ENCODE measurements around the gene SEC24D.

SEC24D gene

GRCh38 chr4:118753096-118753495 lies 82.8 kb downstream of the SEC24D start:
- Histone ChIP-seq H3K9ac (ENCODE audit: low read length) (no peak overlapping the region), H4K91ac (ENCODE audit: low read depth, low read length) (no peak overlapping the region), H3K79me1 (ENCODE audit: low read length) (peaks cover 5% of the 10 kb centered on the region), H3K36me3 (ENCODE audit: control insufficient read depth in 1 of 2, insufficient read depth in 2 of 2, low read length in 2 of 2) (peaks cover 6 to 13% of the 10 kb centered on the region in 2 experiments), H3K4me2 (ENCODE audit: low read length) (no peak overlapping the region), H3K9me3 (ENCODE audit: insufficient read depth, low read depth, low read length) (no peaks in the 10 kb centered on the region), H4K8ac (ENCODE audit: low read depth, low read length) (no peak overlapping the region), H3K79me2 (ENCODE audit: control insufficient read depth, insufficient read depth, low read length, poor library complexity) (no peaks in the 10 kb centered on the region), H2AFZ (ENCODE audit: insufficient read depth, low read length, poor library complexity) (no peak overlapping the region), H2BK120ac (ENCODE audit: insufficient read depth, low read length, poor library complexity) (no peak overlapping the region), H3K4me3 (ENCODE audit: low read depth, low read length) (no peak overlapping the region), H3K23ac (ENCODE audit: low read length) (no peak overlapping the region), H3K18ac (ENCODE audit: low read length) (no peak overlapping the region), H3K4ac (ENCODE audit: low read depth, low read length) (no peak overlapping the region), H4K12ac (ENCODE audit: low read depth, low read length) (no peak overlapping the region), H3K27me3 (ENCODE audit: insufficient read depth, low read length) (no peaks in the 10 kb centered on the region), H3K27ac (ENCODE audit: low read depth, low read length) (no peak overlapping the region), H2AK5ac (ENCODE audit: low read length) (no peak overlapping the region), H3K14ac (ENCODE audit: low read length) (no peak overlapping the region), H2BK12ac (ENCODE audit: low read length) (no peak overlapping the region), H3K4me1 (ENCODE audit: control insufficient read depth in 1 of 2, insufficient read depth in 2 of 2, low read length in 2 of 2) (peaks cover 2 to 9% of the 10 kb centered on the region in 2 experiments), H2BK5ac (ENCODE audit: low read depth, low read length, poor library complexity) (no peak overlapping the region)
- DNase-seq: no peak

- Histone ChIP-seq H3K4me2 (ENCODE audit: low read length) (no peak overlapping the region), H3K4ac (ENCODE audit: low read depth, low read length) (no peak overlapping the region), H3K79me1 (ENCODE audit: low read length) (peaks cover 5% of the 10 kb centered on the region), H3K27me3 (ENCODE audit: insufficient read depth, low read length) (no peaks in the 10 kb centered on the region), H3K14ac (ENCODE audit: low read length) (no peak overlapping the region), H4K8ac (ENCODE audit: low read depth, low read length) (no peak overlapping the region), H3K18ac (ENCODE audit: low read length) (no peak overlapping the region), H3K4me1 (ENCODE audit: control insufficient read depth in 1 of 2, insufficient read depth in 2 of 2, low read length in 2 of 2) (peaks cover 2 to 9% of the 10 kb centered on the region in 2 experiments), H2BK5ac (ENCODE audit: low read depth, low read length, poor library complexity) (no peak overlapping the region), H3K4me3 (ENCODE audit: low read depth, low read length) (no peak overlapping the region), H4K12ac (ENCODE audit: low read depth, low read length) (no peak overlapping the region), H3K23ac (ENCODE audit: low read length) (no peak overlapping the region), H3K79me2 (ENCODE audit: control insufficient read depth, insufficient read depth, low read length, poor library complexity) (no peaks in the 10 kb centered on the region), H2AK5ac (ENCODE audit: low read length) (no peak overlapping the region), H3K9ac (ENCODE audit: low read length) (no peak overlapping the region), H3K27ac (ENCODE audit: low read depth, low read length) (no peak overlapping the region), H3K9me3 (ENCODE audit: insufficient read depth, low read depth, low read length) (no peaks in the 10 kb centered on the region), H2BK120ac (ENCODE audit: insufficient read depth, low read length, poor library complexity) (no peak overlapping the region), H4K91ac (ENCODE audit: low read depth, low read length) (no peak overlapping the region), H3K36me3 (ENCODE audit: control insufficient read depth in 1 of 2, insufficient read depth in 2 of 2, low read length in 2 of 2) (peaks cover 8 to 16% of the 10 kb centered on the region in 2 experiments), H2AFZ (ENCODE audit: insufficient read depth, low read length, poor library complexity) (no peak overlapping the region), H2BK12ac (ENCODE audit: low read length) (no peak overlapping the region)
- DNase-seq: peak in 1 of 2 donors; percentile 55
- no CpG with 5 or more reads among the region's 2 CpGs for WGBS (ENCODE audit: extremely low coverage, insufficient coverage, insufficient read length)
These were observed 83.4 kb downstream of the SEC24D start for GRCh38 chr4:118752551-118752950.

- Histone ChIP-seq H3K27me3 (ENCODE audit: insufficient read depth, low read length) (no peaks in the 10 kb centered on the region), H3K4me3 (ENCODE audit: low read depth, low read length) (no peak overlapping the region), H3K9me3 (ENCODE audit: insufficient read depth, low read depth, low read length) (no peaks in the 10 kb centered on the region), H4K8ac (ENCODE audit: low read depth, low read length) (no peak overlapping the region), H3K4me1 (ENCODE audit: control insufficient read depth in 1 of 2, insufficient read depth in 2 of 2, low read length in 2 of 2) (peaks cover 2 to 7% of the 10 kb centered on the region in 2 experiments), H2BK5ac (ENCODE audit: low read depth, low read length, poor library complexity) (peak overlapping the region; percentile 76), H3K4me2 (ENCODE audit: low read length) (no peak overlapping the region), H2AK5ac (ENCODE audit: low read length) (no peak overlapping the region), H3K14ac (ENCODE audit: low read length) (no peak overlapping the region), H3K4ac (ENCODE audit: low read depth, low read length) (no peak overlapping the region), H3K79me2 (ENCODE audit: control insufficient read depth, insufficient read depth, low read length, poor library complexity) (no peaks in the 10 kb centered on the region), H2AFZ (ENCODE audit: insufficient read depth, low read length, poor library complexity) (no peak overlapping the region), H4K12ac (ENCODE audit: low read depth, low read length) (no peak overlapping the region), H3K9ac (ENCODE audit: low read length) (no peak overlapping the region), H2BK12ac (ENCODE audit: low read length) (peak overlapping the region; percentile 76), H2BK120ac (ENCODE audit: insufficient read depth, low read length, poor library complexity) (no peak overlapping the region), H3K79me1 (ENCODE audit: low read length) (peaks cover 3% of the 10 kb centered on the region), H3K36me3 (ENCODE audit: control insufficient read depth in 1 of 2, insufficient read depth in 2 of 2, low read length in 2 of 2) (peaks cover 11 to 16% of the 10 kb centered on the region in 2 experiments), H3K23ac (ENCODE audit: low read length) (no peak overlapping the region), H3K18ac (ENCODE audit: low read length) (peak overlapping the region; percentile 53), H4K91ac (ENCODE audit: low read depth, low read length) (peak overlapping the region; percentile 55), H3K27ac (ENCODE audit: low read depth, low read length) (peak overlapping the region; percentile 47)
- peak in 1 of 2 donors; percentile 54 for DNase-seq
- no CpG with 5 or more reads among the region's 2 CpGs for WGBS (ENCODE audit: extremely low coverage, insufficient coverage, insufficient read length)
These were observed 84.2 kb downstream of the SEC24D start for GRCh38 chr4:118751629-118752323.

- H3K27ac ChIP-seq (ENCODE audit: low read depth, low read length): no peak overlapping the region
- peaks cover 16 to 20% of the 10 kb centered on the region in 2 experiments for H3K36me3 ChIP-seq (ENCODE audit: control insufficient read depth in 1 of 2, insufficient read depth in 2 of 2, low read length in 2 of 2)
- H2BK5ac ChIP-seq (ENCODE audit: low read depth, low read length, poor library complexity): no peak overlapping the region
- H3K4me1 ChIP-seq (ENCODE audit: control insufficient read depth in 1 of 2, insufficient read depth in 2 of 2, low read length in 2 of 2): peaks cover 4 to 7% of the 10 kb centered on the region in 2 experiments
- H3K9me3 ChIP-seq (ENCODE audit: insufficient read depth, low read depth, low read length): no peaks in the 10 kb centered on the region
- no peak overlapping the region for H4K91ac ChIP-seq (ENCODE audit: low read depth, low read length)
- no peak for DNase-seq
- H2BK120ac ChIP-seq (ENCODE audit: insufficient read depth, low read length, poor library complexity): no peak overlapping the region
- H3K79me1 ChIP-seq (ENCODE audit: low read length): no peaks in the 10 kb centered on the region
- H2BK12ac ChIP-seq (ENCODE audit: low read length): no peak overlapping the region
- H3K27me3 ChIP-seq (ENCODE audit: insufficient read depth, low read length): no peaks in the 10 kb centered on the region
- H3K9ac ChIP-seq (ENCODE audit: low read length): no peak overlapping the region
- H4K12ac ChIP-seq (ENCODE audit: low read depth, low read length): no peak overlapping the region
- H3K14ac ChIP-seq (ENCODE audit: low read length): no peak overlapping the region
- no peak overlapping the region for H3K18ac ChIP-seq (ENCODE audit: low read length)
- no peaks in the 10 kb centered on the region for H3K79me2 ChIP-seq (ENCODE audit: control insufficient read depth, insufficient read depth, low read length, poor library complexity)
- no peak overlapping the region for H3K23ac ChIP-seq (ENCODE audit: low read length)
- 100% methylated on average over 1 of the region's 5 CpGs for WGBS (ENCODE audit: extremely low coverage, insufficient coverage, insufficient read length)
- H2AFZ ChIP-seq (ENCODE audit: insufficient read depth, low read length, poor library complexity): no peak overlapping the region
- no peak overlapping the region for H2AK5ac ChIP-seq (ENCODE audit: low read length)
- H3K4me2 ChIP-seq (ENCODE audit: low read length): no peak overlapping the region
- H3K4me3 ChIP-seq (ENCODE audit: low read depth, low read length): no peak overlapping the region
- no peak overlapping the region for H3K4ac ChIP-seq (ENCODE audit: low read depth, low read length)
- H4K8ac ChIP-seq (ENCODE audit: low read depth, low read length): no peak overlapping the region
These were observed 86.5 kb downstream of the SEC24D start for GRCh38 chr4:118749347-118749988.
